Head of caudate nucleus (tissue), 42 donors: ENCODE results near the gene MEAF6.

Experiments
- DNase-seq, 42 donors: peaks; one replicate each; pipeline versions ENCODE4 v3.0.0 to v3.0.0-alpha.2; 2020 to 2021; ENCODE audit warnings: mixed read lengths in 7 of 42
- intact Hi-C: fragments of 100-400 bp; cut with DNase I; formaldehyde crosslinking; loops from one replicate; pipeline ENCODE4 v1.15.0; 2022

MEAF6 gene

DNA sequence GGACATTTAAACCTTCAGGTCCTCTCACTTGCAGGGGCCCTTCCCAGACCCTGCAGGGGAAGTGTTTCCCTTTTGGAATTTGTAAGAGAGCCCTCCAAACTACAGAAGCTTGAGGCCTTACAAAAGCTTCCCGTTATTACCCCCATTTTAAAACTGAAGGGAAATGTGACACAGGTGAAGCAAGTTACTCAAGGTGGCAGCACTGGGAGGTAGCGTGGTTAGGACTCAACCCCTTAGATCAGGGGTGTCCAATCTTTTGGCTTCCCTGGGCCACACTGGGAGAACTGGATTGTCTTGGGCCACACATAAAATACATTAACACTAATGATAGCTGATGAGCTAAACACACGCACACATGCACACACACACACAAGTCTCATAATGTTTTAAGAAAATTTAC is 56.0 kb downstream of the MEAF6 start:
- no peak for DNase-seq
- intact Hi-C loops = loop anchor here (5.0 kb wide), 1 partner anchor 224 kb away; no protein-coding TSS in a partner anchor

GRCh38 chr1:37456614-37457013 is 58.0 kb downstream of the MEAF6 start:
- intact Hi-C loops = loop anchor here (5.0 kb wide), 1 partner anchor 226 kb away; no protein-coding TSS in a partner anchor
- DNase-seq = no peak

GRCh38 chr1:37455516-37455915 is 59.0 kb downstream of the MEAF6 start:
- intact Hi-C loops = loop anchor here (2.0 to 5.0 kb wide), 2 partner anchors 33 to 227 kb away; no protein-coding TSS in a partner anchor
- no peak for DNase-seq

DNA sequence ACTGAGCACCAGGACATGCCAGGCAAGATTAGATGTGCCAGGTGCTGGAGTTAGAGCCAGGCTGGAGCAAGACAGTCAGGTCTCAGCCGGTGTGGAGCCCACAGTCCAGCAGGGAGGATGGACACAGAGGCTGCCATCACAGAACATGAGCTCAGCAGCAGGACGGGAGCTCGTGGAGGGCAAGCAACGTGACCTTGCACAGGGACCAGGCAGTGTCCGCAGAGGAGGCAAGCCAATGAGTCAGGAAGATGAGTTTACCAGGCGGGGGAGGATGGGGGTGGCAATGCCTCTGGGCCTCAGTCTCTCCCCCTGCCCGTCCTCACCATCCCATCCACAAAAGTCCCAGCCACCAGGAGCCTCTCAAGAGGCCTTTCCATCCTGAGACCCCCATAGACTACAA is 60.9 kb downstream of the MEAF6 start:
- intact Hi-C loops = loop anchor here (2.0 kb wide), 1 partner anchor 35 kb away; no protein-coding TSS in a partner anchor
- DNase-seq = no peak

DNA sequence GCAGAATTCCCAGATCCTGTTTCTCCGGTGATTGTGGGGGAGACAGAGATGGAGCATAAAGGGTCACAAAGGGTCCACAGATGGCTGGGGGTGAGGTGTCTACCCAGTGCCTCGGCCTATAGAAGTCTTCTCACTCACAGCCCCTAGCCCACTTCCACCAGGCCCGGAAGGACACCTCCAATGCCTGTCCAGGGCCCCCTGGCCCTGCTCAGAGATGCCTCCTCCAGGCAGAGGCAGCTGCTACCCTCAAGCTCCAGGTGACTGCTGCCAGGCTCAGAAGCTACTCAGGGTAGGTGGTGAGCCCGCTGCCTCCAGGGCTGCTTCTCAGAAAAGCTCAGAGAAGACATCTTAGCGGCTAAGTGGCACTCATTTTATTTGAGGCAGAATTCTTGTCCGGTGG is 62.1 kb downstream of the MEAF6 start:
- intact Hi-C loops = no loop called here
- DNase-seq = no peak

GRCh38 chr1:37449936-37450335 is 64.6 kb downstream of the MEAF6 start:
- DNase-seq = no peak
- intact Hi-C loops = no loop called here

GRCh38 chr1:37448691-37449417 is 65.7 kb downstream of the MEAF6 start:
- intact Hi-C loops = no loop called here
- DNase-seq = no peak

GRCh38 chr1:37448185-37448584 is 66.4 kb downstream of the MEAF6 start:
- DNase-seq = no peak
- intact Hi-C loops = no loop called here

DNA sequence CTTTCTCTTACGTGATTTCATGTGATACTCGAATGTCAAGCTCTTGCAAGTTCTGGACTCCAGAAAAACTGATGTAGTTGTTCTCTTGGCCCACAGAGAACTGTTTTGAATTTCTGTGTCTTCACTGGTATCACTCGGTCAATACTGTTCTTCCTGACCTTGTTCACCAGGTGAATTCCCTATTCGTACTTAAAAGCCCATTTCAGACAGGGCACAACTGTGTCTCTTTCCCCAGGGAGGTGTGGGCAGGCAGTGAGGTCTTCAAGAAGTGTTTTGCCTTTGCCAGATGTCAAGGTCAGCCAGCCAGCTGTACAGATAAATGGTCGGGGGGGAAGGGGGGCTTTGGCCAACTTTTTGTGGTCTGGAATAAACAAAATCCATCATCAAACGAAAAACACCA is 67.7 kb downstream of the MEAF6 start:
- DNase-seq = no peak
- intact Hi-C loops = no loop called here

DNA sequence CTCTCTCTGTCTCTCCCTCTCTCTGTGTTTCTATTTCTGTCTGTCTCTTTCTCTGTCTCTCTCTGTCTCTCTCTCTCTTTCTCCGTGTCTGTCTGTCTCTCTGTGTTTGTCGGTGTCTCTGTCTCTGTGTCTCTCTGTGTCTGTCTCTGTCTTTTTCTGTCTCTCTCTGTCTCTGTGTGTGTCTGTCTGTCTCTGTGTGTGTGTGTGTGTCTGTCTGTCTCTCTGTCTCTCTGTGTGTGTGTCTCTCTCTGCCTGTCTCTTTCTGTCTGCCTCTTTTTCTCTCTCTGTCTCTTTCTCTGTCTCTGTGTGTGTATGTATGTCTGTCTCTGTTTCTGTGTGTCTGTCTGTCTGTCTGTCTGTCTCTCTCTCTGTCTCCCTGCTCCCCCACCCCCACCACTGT is 71.9 kb downstream of the MEAF6 start:
- intact Hi-C loops = no loop called here
- no peak for DNase-seq
